Mucosa of rectum (tissue), 2 donors: ENCODE data around the gene GNG3.
"Not testable (repeated sequence)": the region's sequence is repeated elsewhere in the genome, so short reads cannot be mapped to it uniquely, and the experiment has no call there.

Experiments
- H3K27ac ChIP-seq, 2 donors: one replicate each; pipeline ENCODE4 v1.7.0; 2013; ENCODE audit warnings: inconsistent platforms in 2 of 2, low read depth in 2 of 2, low read length in 2 of 2
- H3K27me3 ChIP-seq, 2 donors: one replicate each; pipeline ENCODE4 v1.7.0; 2013; ENCODE audit warnings: low read length in 2 of 2; ENCODE audit not compliant: control insufficient read depth in 2 of 2, insufficient read depth in 2 of 2
- H3K36me3 ChIP-seq, 2 donors: one replicate each; pipeline ENCODE4 v1.7.0; 2013; ENCODE audit warnings: low read length in 2 of 2; ENCODE audit not compliant: control insufficient read depth in 2 of 2, insufficient read depth in 2 of 2
- H3K4me1 ChIP-seq, 2 donors: one replicate each; pipeline ENCODE4 v1.7.0; 2013; ENCODE audit warnings: low read length in 2 of 2, mild to moderate bottlenecking in 1 of 2; ENCODE audit not compliant: control insufficient read depth in 2 of 2, insufficient read depth in 2 of 2
- H3K4me3 ChIP-seq, 2 donors: one replicate each; pipeline ENCODE4 v1.7.0; 2013; ENCODE audit warnings: low read length in 2 of 2
- H3K9ac ChIP-seq, 2 donors: one replicate each; pipeline ENCODE4 v1.7.0; 2013; ENCODE audit warnings: low read length in 2 of 2, low read depth in 1 of 2, mild to moderate bottlenecking in 1 of 2
- H3K9me3 ChIP-seq, 2 donors: one replicate each; pipeline ENCODE4 v1.7.0; 2013; ENCODE audit warnings: low read length in 2 of 2; ENCODE audit not compliant: control insufficient read depth in 2 of 2
- donor health status: healthy.
- donor health status: Normal muscosa, but diverticular disease.

GNG3 gene

DNA sequence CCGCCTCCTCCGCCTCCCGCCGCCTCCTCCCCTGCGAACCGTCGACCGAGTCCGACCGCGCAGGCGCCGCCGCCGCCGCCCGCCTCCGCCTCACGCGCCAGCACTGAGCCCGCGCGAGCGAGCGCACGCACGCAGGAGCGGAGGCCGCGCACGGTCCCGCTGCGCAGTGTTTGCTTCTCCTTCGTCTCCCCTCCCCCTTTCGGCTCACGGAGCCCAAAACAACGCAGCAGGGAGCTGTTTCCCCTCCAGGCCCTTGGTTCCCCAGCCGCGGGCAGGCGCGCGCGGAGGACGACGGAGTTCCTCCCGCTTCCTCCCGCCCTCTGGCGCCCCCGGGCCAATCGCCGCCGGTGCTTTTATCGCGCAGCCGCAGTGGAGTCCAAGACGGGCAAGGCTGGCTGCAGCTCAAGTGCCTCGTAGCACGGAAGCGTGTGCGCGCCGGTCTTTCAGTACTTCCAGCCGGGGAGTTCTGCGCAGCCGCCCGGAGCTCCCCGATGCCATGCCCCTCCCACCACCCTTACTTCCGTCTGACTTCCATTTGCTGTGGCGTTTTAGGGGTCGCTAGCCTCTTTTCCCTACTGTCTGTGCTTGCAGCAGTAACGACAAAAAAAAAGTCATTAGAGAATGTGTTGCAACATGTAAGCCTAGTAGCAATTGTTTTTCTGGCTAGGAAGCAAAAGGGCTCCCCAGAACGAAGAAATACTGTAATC lies 19.8 kb downstream of the GNG3 start, which contains the start of gene HNRNPUL2:
TSS of gene HNRNPUL2 (minus strand) at position 293 of the 707 bp plus-strand sequence. CDS start 301 bp downstream, outside the sequence.
- peak within 1 kb of the TSS; percentile 83 to 89 for H3K9ac ChIP-seq
- H3K27me3 ChIP-seq: no peaks in the 10 kb centered on the region
- H3K4me1 ChIP-seq: peaks cover 29 to 31% of the 10 kb centered on the region in 2 donors
- H3K4me3 ChIP-seq: peak within 1 kb of the TSS; percentile 95 to 98
- H3K27ac ChIP-seq: peak within 1 kb of the TSS; percentile 93
- H3K9me3 ChIP-seq: no peaks in the 10 kb centered on the region
- H3K36me3 ChIP-seq: peaks cover 18 to 21% of the 10 kb centered on the region in 2 donors

- Histone ChIP-seq H3K4me3 (peak overlapping the region; percentile 95 to 98), H3K36me3 (peaks cover 13 to 16% of the 10 kb centered on the region in 2 donors), H3K9ac (peak overlapping the region; percentile 75 to 83), H3K4me1 (peaks cover 29 to 31% of the 10 kb centered on the region in 2 donors), H3K27me3 (no peaks in the 10 kb centered on the region), H3K9me3 (no peaks in the 10 kb centered on the region), H3K27ac (peak overlapping the region; percentile 93)
Measured at GRCh38 chr11:62727872-62728170, 20.3 kb downstream of the GNG3 start.

- Histone ChIP-seq H3K9ac (peak within 1 kb of the TSS; percentile 83 to 90), H3K36me3 (peaks cover 9 to 14% of the 10 kb centered on the region in 2 donors), H3K4me3 (peak within 1 kb of the TSS; percentile 95 to 98), H3K4me1 (peaks cover 29 to 31% of the 10 kb centered on the region in 2 donors), H3K27me3 (no peaks in the 10 kb centered on the region), H3K27ac (peak within 1 kb of the TSS; percentile 93), H3K9me3 (no peaks in the 10 kb centered on the region)
Measured at GRCh38 chr11:62728171-62728988, 20.9 kb downstream of the GNG3 start, which contains the start of gene TTC9C. Gene TTC9C, plus strand, starts transcription at chr11:62728486. Its CDS starts 363 bp downstream, at chr11:62728849.

GRCh38 chr11:62730076-62730475 lies 22.6 kb downstream of the GNG3 start:
- H3K27ac ChIP-seq, H3K27me3 ChIP-seq, H3K36me3 ChIP-seq, H3K9ac ChIP-seq, H3K9me3 ChIP-seq: not testable (repeated sequence)
- peaks cover 19 to 21% of the 10 kb centered on the region in 2 donors for H3K4me1 ChIP-seq
- H3K4me3 ChIP-seq: peak overlapping the region; percentile 35 to 98

- Histone ChIP-seq H3K4me3 (no peak overlapping the region), H3K9me3 (no peaks in the 10 kb centered on the region), H3K27me3 (no peaks in the 10 kb centered on the region), H3K9ac (no peak overlapping the region), H3K4me1 (peaks cover 9 to 17% of the 10 kb centered on the region in 2 donors), H3K27ac (no peak overlapping the region), H3K36me3 (peaks cover 9 to 20% of the 10 kb centered on the region in 2 donors)
Measured at GRCh38 chr11:62732830-62733229, 25.4 kb downstream of the GNG3 start.

DNA sequence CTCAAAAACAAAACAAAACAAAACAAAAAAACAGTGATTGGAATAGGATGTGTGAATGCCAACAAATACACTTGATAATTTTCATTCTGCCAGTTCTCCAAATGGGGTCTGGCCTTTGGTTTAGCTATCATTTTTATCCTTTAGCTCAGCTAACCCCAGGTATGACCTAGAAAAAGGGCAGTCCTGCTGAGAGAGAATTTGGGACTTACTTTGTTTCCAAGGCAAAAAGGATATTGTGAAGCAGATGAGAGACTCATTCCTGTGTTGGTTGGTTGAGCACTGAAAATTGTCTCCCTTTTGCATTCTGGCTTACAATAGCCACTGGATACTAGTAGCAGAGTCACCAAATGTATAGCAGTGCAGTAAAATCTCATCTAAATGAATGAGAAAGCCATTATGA lies 29.7 kb downstream of the GNG3 start:
- Histone ChIP-seq H3K9me3 (no peaks in the 10 kb centered on the region), H3K36me3 (peaks cover 17 to 47% of the 10 kb centered on the region in 2 donors), H3K27me3 (no peaks in the 10 kb centered on the region), H3K4me1 (no peaks in the 10 kb centered on the region), H3K27ac (no peak overlapping the region), H3K9ac (no peak overlapping the region), H3K4me3 (no peak overlapping the region)

- Histone ChIP-seq H3K9ac (no peak overlapping the region), H3K4me1 (peaks cover 2 to 3% of the 10 kb centered on the region in 2 donors), H3K27me3 (no peaks in the 10 kb centered on the region), H3K36me3 (peaks cover 6 to 11% of the 10 kb centered on the region in 2 donors), H3K4me3 (no peak overlapping the region), H3K9me3 (no peaks in the 10 kb centered on the region), H3K27ac (no peak overlapping the region)
Measured at GRCh38 chr11:62747475-62748160, 40.1 kb downstream of the GNG3 start.

DNA sequence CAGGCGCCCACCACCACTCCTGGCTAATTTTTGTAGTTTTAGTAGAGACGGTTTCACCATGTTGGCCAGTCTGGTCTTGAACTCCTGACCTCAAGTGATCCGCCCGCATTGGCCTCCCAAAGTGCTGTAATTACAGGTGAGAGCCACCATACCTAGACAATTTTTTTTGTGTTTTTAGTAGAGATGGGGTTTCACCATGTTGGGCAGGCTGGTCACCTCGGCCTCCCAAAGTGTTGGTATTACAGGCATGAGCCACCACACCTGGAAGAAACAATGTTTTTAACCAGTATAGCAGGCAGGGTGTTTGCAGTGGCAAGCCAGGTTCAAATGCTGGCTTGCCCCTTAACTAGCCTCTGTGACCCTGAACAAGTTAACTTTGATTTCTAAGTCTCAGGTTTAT lies 42.5 kb downstream of the GNG3 start:
- peaks cover 11 to 16% of the 10 kb centered on the region in 2 donors for H3K4me1 ChIP-seq
- not testable (repeated sequence) for H3K9ac ChIP-seq, H3K27me3 ChIP-seq, H3K9me3 ChIP-seq, H3K27ac ChIP-seq, H3K4me3 ChIP-seq
- peaks cover 6 to 15% of the 10 kb centered on the region in 2 donors for H3K36me3 ChIP-seq

DNA sequence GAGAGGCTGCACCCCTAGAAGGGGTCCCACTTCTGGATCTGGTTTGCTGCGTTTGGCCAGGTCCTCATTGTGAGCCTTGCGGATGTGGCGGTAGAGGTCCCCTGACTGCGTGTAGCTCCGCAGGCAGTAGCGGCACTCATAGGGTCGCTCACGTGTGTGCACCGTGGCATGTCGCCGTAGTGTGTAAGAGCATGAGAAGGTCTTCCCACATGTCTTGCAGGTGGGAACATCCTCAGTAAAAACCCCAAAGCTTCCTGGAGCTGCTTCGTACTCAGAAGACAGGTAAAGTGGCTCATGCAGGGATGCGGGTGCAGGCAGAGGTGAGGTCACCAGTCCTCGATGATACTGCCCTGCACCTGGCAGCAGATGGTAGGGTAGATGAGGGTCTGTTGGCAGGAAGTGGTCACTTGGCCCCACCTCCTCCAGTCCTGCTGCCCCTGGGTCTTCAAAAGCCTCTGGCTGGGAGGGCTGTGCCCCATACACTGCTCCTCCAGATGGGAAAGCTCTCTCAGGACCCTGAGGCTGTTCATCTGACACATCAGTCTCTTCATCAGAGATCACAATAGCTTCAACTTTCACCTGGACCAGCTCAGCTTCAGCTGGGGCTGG lies 44.8 kb downstream of the GNG3 start:
- Histone ChIP-seq H3K9ac (no peak overlapping the region), H3K36me3 (peaks cover 6 to 15% of the 10 kb centered on the region in 2 donors), H3K4me1 (peaks cover 11 to 16% of the 10 kb centered on the region in 2 donors), H3K27ac (no peak overlapping the region), H3K4me3 (no peak overlapping the region), H3K27me3 (no peaks in the 10 kb centered on the region), H3K9me3 (no peaks in the 10 kb centered on the region)
